Upper lobe of left lung (tissue), 4 donors: ENCODE results near the gene RUNX1.

ENCODE experiments used
- CTCF ChIP-seq, 6 experiments: fragments of 450-650 bp in 4 of 6; fragments of 200-600 bp in 2 of 6; sonication (generic) in 2 of 6; IDR thresholded peaks; one replicate each; pipeline ENCODE4 v1.5.1; 2016 to 2019; ENCODE audit warnings: antibody characterized with exemption in 6 of 6
- EP300 ChIP-seq, 4 donors: sonication (generic); formaldehyde crosslinking; IDR thresholded peaks; one replicate each; pipeline ENCODE4 v1.5.1; 2017; ENCODE audit warnings: antibody characterized with exemption in 4 of 4, control low read depth in 2 of 4
- POLR2A ChIP-seq, 4 donors: fragments of 450-650 bp; IDR thresholded peaks; one replicate each; pipeline ENCODE4 v1.5.1; 2016 to 2017; ENCODE audit warnings: antibody characterized with exemption in 4 of 4, mild to moderate bottlenecking in 2 of 4
- POLR2AphosphoS5 ChIP-seq, 2 donors: sonication (generic); formaldehyde crosslinking; IDR thresholded peaks; one replicate each; pipeline ENCODE4 v1.5.1; 2017; ENCODE audit warnings: antibody characterized with exemption in 2 of 2

- no peak for TF ChIP-seq POLR2A (IDR thresholded peaks at IDR 0.05)
- no peak for TF ChIP-seq CTCF (IDR thresholded peaks at IDR 0.05)
- TF ChIP-seq EP300 (IDR thresholded peaks at IDR 0.05), result no peak
- TF ChIP-seq POLR2AphosphoS5 (IDR thresholded peaks at IDR 0.05), result no peak
These were observed 212.1 kb downstream of the RUNX1 start for GRCh38 chr21:34836933-34837505.
